Embryonic facial prominence (tissue), 1 donor: ENCODE data around the gene ZBTB7C.

Experiments used
- DNase-seq: peaks from one replicate; pipeline ENCODE4 v3.0.0-alpha.2; 2016; ENCODE audit errors: extremely low spot score

ZBTB7C gene

GRCh38 chr18:47999801-48000248 is 409.4 kb downstream of the ZBTB7C start:
- DNase-seq = no peak

DNA sequence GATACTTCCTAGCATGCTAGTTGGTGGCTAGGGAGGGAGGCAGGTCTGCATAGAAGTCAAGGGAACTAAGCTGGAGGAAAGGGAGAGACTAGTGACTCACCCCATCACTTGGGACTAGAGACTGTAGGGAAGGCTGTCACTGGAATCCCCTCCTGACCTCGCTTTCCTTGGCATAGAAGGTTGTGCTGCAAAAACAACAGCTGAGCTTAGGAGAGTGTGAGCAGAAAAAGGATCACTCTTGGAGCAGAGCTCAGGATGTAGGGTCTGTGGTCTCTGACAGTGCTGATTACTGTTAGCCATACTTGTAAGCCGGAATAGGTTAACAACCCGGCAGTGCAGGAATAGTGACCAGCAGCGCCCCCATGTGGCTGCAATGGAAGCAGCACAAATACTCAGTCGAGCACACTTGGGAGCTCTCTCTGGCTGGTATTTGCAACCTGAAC is 411.8 kb downstream of the ZBTB7C start:
- DNase-seq = no peak

DNA sequence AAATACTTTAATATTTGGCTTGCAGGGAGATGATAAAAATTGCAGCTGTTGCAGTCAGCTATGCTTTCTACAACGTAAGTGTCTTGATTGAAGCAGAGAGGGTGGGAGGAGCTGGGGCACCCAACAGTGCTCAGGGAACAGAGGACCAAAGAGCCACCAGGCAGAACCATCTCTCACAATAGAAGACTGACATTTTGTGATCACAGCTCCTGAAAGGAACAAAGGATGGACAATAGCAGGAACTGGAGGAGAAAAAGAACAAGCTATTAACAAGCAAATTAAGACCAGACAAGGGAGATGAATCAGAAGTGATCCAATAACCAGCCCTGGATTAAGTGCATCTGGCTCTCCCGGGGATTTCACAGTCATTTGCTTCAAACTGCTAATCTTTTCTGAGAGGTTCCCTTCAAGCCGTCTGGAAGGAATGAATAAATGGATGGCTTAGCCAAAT is 413.1 kb downstream of the ZBTB7C start:
- DNase-seq = no peak

DNA sequence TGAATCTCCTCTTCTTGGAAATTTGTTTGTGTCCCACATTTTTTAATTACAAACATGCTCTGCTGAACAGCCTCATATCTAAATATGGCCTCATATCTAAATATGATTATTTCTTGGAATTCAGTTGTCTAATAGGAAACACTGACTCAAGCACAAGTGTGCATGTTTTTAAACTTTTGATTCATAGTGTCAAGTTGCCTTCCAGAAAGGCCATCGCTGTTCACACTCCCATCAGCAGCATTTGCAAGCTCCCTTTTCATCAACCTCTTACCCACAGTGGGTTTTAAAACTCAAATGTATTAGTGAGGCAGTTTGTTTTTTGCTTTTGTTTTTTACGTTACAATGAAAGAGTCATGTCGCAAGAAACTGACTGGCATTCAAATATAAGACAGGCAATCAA is 413.5 kb downstream of the ZBTB7C start:
- no peak for DNase-seq

DNA sequence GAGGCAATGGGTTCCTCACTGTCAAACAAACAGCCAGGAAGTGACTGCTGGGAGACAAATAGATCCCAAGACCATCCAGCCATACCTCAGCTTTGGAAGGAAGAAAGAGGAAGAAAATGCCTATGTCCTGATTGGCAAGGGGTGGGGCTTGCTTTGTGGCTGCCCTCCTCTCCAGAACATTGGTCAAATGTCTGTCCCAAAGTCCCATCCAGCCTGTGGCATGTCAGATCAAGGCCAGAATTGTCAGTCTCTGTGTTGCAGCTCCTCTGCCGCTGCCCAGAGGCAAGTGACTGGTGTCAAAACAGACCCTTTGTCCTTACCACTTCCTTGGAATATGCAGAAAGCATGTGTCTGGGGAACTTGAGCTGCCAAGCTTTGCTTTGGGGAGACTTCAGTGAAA is 415.8 kb downstream of the ZBTB7C start:
- no peak for DNase-seq

DNA sequence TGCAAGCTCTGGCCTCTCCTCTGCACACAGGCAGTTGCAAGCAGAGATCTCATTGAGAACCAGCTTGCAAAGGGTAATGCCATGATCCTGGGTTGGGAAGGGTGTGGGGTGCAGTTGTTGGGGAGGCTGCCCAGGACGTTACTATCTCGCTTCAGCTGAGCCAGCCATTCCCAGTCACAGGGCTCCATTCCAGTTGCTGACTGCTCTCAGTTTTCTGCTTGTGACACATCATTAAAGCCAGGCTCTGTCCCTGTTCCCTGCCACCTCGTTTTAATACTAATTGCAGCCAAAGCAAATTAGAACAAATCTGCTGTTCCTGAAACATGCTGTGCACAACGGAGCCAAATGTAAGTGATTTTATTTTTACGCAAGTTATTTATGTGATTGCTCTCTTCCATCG is 416.2 kb downstream of the ZBTB7C start:
- DNase-seq = no peak

DNA sequence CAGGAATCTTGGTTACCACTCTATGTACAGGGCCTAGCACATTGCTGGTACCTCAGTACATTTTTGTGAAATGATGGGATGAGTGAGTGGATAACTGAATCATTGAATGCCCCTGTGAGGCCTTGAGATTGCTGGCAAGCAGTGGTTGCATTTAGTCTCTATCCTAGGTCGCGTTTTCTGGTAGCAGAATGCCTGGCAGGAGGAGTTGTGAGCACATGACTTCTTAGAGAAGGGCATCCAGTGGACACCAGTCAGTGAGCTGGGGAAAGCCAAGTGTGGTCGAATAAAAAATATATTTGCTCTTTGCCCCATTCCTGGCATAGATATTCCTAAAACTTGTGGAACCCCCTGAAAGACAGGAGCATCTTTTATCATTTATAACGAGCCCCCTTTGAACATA is 416.9 kb downstream of the ZBTB7C start:
- DNase-seq = no peak

DNA sequence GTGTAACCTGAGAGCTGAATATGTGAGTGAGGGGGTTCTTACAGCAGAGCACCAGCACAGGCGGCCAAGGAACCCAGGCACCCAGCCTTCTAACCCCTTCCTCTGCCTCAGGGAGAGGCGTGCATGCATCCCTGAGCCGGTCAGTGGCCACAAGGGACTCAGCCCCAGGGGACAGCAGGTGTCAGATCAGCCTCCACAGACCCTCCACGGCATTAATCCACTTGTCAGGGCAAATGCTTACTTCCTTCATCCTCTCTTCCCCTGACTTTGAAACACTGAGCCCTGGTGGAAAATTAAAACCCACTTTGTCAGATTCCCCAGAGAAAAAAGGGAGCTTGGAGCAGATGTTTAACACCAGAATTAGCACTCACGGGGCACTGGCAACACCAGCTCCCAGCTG is 418.2 kb downstream of the ZBTB7C start:
- DNase-seq = no peak

DNA sequence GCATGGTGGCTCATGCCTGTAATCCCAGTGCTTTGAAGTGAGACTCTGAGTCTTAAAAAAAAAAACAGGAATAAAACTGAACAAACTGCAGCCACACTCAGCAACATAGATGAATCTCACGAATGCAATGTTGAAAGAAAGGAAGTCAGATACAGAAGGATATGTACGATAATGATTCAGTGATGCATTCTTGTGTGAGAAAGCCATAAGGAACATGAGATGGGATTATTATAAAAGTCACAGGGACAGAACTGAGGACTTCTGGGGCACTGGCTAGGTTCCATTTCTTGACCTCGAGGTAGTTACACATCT is 421.8 kb downstream of the ZBTB7C start:
- no peak for DNase-seq

GRCh38 chr18:47986620-47987387 is 422.4 kb downstream of the ZBTB7C start:
- no peak for DNase-seq

GRCh38 chr18:47985866-47986265 is 423.3 kb downstream of the ZBTB7C start:
- no peak for DNase-seq

DNA sequence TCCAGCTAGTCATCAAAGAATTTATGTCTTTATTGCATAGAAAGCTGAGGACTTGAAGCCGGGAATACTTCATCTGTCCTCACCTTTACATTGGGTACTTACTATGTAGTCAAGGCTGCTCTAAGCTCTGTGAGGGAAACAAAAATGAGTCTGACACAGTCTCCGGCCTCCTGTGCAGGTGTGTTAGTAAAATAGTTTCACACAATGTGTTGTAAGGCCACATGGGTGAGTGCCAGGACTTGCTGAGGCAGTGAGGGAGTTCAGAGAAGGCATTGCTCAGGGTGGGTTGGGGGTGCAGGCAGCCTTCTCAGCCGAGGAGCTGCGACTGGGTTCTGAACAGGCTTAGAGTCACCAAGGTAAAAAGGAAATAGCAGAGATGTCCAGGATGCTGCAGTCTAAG is 424.2 kb downstream of the ZBTB7C start:
- no peak for DNase-seq

DNA sequence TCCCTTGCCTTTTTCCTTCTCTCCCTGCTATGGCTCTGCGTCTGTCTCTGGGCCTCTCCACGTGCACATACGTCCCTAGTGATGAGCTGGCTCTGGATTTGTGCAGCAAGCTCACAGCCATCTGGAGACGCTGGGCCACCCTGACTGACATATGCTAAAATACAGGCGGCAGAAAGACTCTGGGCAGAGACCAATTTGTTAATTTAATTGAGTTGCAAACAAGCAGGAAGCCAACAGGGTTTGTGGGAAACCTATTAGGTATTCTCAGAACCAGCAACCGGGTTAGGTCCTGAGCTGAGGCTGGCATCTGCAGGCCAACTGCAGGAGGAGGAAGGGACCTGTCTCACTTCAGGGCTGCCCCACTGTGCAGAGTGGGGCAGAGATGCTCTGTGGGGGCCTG is 425.2 kb downstream of the ZBTB7C start:
- DNase-seq = no peak

DNA sequence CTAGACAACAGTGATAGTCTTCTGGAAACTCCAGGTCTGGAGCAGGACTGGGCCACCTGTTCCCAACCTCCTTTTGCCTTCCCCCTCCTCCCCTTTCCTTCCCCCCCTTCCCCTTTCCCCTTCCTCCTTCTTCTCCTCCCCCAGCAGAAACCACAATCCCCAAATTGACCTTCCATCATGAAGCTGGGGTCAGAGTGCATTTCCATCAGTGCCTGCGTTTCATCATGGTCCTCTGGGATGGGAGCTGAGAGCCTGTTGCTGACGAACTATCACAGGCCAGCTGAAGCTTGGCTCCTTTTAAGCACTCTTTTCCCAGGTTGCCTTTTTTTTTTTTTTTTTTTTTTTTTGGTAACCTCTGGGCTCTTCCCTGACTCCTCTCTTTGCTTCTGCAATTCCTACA is 426.1 kb downstream of the ZBTB7C start:
- DNase-seq = no peak

GRCh38 chr18:47981830-47982229 is 427.4 kb downstream of the ZBTB7C start:
- DNase-seq = no peak

DNA sequence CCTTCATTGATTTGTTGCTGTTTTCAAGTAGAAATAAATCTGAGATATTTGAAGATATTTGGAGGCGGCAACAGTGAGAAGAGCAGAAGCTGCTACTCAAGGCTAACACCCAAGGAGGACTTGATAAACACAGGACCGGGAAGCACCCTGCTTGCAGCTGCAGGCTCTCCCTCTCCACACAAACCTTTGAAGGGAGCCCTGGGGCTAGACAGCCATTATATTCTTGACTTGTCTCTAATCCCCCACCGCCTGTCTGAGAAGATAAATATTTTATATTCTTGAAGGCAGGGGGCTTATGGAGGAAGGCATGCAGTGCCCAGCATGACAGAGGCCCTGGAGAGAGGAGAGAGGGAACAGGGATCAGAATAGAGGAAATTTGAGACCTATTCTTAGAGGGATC is 427.9 kb downstream of the ZBTB7C start:
- no peak for DNase-seq

GRCh38 chr18:47979611-47980200 is 429.5 kb downstream of the ZBTB7C start:
- no peak for DNase-seq

GRCh38 chr18:47978603-47979002 is 430.6 kb downstream of the ZBTB7C start:
- DNase-seq = no peak

- no peak for DNase-seq
Observed at GRCh38 chr18:47978141-47978540, 431.0 kb downstream of the ZBTB7C start.
